ENCODE measurements around the gene HDAC4.
A peak's percentile ranks its signal among the peaks of the same experiment; 100 is the strongest.

DNA sequence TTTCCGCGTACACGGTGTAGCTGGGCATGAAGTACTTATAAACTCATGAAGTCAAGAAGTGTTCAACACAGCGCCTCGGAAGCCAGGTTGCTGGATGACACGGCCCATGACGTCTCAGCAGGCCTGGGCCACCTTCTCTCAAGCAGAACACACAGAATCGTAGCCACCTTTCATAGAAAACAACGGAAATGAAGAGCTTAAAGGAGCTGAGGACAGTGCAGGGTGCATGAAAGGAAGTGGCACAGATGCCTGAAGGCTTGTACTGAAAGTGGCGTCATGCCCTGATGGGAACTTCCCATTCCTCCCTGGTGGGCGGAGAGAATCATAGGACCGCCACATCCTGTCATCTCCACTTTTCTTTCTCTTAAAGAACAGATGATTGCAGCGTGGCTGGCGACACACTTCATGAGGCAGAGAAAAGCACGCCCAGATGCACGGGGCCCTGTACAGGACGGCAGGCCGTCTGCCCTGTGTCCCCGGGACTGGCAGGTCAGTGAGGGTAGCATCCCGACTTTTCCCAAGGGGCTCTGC, 31.1 kb downstream of the HDAC4 start:
- no peak for TF ChIP-seq CTCF (IDR thresholded peaks at IDR 0.05)
- peak in 1 of 4 donors; percentile 13 for TF ChIP-seq POLR2A (IDR thresholded peaks at IDR 0.05)
